GM19395 (cell line): ENCODE data around the gene UNCX.
"Not testable (repeated sequence)": the region's sequence is repeated elsewhere in the genome, so short reads cannot be mapped to it uniquely, and the experiment has no call there.

Experiments
- ATAC-seq: cut with Tn5 transposase; IDR thresholded peaks from one replicate; pipeline ENCODE4 v1.9.1; 2021; ENCODE audit warnings: mild to moderate bottlenecking, moderate library complexity; ENCODE audit not compliant: unreplicated experiment

Gene UNCX

DNA sequence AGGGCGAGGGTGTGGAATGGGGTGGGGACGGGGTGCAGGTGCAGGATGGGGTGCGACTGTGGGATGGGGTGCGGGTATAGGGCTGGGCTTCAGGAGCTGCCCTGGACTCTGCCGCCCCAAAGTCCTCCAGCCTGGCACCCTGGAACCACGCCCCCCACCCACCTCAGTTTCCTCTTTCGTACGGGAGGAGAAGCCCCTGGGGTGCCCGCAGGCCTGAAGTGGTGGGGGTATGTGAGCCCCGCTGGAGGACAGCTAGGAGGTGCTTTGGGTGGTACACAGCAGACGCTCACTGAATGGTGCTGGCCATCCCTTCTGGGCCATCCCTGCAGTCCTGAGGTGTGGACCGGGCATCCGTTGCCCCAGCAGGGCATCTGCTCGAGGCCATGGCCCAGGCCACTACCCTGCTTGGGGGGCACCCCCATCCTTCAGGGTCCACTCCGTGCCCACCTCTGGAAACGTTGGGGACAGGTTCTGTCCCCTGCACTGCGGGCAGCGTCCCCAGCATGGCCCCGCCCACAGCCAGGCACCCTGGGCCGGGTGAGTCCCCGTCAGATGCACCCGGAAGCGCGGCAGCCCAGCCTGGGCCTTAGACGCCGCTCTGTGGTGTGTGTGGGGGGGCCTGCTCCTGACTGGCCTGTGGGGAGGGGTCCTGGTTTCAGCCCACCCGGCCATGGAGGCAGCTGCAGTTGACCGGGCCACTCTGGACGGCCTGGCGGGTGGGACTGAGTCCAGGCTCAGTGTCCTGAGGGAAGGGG, 41.6 kb downstream of the UNCX start:
- ATAC-seq = no peak

DNA sequence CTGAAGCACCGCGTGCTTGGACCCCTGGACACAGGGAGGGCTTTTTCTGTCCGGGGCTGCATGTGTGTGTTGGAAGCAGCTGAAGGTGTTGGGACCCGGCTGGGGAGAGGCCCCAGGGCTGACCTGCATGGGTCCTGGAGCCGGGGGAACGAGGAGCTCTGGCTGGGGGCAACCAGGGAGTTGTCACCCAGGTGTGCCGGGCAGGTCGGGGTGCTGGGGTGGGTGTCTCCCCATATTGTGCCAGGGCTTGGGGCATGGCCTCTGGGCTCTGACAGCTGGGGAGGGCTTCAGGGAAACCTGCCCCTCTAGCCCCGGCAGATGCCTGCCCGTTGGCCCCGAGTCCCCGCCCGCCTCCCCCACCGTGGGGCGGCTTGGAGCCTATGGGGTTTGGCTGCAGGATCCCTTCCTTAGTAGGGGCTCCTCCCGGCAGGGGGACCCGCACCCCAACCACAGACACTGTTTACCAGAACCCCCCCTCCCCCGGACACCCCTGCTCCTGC, 42.3 kb downstream of the UNCX start:
- no peak for ATAC-seq

DNA sequence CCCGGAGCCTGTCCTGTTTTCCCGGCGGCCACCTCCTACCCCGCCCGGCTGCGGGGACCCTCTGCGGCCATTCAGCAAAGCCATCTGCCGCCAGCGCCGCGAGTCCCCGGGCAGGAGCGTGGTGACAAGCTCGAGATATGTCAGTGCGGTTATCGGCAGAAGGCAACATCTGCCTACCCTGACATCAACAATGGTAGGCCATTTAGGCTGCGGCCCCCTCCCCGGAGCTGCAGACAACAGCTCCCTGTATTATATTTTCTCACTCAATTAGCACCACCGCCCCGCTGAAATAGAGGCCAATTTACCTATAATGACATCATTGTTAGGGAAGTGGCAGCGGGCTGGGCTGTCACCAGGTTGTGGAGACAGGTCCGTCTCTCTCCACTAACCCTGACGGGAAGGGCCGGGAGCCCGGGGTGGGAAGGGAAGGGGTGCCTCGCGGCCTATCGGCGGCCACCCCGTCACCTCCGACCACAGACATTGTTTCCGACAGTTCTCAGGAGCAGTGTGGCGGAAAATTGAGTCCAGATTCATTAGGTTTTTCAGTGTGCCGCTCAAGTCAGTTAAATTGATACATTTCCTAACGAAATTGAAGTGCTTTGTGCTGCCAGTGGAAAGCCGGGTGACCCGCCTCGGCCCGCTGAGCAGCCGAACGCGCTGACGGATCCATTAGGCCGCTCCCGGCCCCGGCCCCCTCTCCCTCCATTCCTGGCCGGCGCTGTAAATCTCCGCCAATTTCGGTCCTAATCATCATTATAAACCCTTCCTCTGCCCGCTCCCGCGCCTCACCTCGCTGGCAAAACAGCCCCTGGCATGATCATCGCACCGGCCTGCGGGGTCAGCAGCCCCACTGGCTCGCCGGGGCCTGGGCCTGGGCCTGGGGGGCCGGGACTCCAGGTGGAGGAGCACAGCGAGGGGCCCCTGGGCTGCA, 43.0 kb downstream of the UNCX start:
- ATAC-seq = no peak

DNA sequence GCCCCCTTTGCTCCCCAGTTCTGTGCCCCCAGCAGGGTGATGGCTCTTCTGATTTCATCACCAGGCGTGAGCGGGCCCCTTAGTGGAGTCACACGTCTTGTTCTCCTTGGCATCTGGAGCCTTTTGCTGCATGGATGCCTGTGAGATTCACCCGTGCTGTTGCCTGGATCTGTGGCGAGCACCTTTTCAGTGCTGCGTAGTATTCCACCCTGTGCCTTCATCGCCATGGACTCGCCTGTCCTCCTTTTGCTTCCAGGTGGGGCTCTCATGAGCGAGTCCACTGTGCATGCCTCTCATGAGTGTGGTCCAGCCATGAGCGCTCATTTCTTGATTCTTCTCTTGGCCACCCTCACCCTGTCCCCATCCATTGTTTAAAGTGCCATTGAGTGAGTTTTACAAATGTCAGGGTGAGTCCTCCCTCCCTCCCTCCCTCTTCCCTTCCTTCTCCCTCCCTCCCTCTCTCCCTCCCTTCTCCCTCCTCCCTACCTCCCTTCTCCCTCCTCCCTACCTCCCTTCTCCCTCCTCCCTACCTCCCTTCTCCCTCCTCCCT, 44.0 kb downstream of the UNCX start:
- ATAC-seq = no peak

DNA sequence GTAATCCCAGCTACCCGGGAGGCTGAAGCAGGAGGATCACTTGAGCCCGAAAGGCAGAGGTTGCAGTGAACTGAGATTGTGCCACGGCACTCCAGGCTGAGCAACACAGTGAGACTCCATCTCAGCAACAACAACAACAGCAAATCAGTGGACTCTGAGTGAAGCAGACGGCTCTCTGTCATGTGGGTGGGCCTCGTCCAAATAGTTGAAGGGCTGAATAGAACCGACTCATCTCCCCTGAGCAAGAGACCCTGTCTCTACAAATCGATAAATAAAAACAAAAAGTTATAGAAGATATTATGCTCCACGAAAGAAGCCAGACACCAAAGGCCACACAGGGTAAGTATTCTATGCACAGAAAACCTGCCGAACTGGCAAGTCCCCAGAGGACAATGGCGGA, 45.9 kb downstream of the UNCX start:
- ATAC-seq = no peak

DNA sequence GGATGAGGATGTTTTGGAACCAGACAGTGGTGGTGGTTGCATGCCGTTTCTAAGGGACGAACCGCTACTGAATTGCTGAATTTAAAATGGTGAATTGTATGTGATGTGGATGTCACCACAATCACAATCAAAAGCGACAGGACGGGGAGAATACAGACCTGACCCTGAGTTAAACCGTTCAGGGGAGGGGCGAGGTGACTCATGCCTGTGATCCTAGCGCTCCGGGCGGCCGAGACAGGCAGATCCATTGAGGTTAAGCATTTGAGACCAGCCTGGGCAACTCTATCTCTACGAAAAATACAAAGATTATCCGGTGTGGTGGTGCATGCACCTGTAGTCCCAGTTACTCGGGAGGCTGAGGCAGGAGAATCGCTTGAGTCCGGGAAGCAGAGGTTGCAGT, 46.4 kb downstream of the UNCX start:
- no peak for ATAC-seq

DNA sequence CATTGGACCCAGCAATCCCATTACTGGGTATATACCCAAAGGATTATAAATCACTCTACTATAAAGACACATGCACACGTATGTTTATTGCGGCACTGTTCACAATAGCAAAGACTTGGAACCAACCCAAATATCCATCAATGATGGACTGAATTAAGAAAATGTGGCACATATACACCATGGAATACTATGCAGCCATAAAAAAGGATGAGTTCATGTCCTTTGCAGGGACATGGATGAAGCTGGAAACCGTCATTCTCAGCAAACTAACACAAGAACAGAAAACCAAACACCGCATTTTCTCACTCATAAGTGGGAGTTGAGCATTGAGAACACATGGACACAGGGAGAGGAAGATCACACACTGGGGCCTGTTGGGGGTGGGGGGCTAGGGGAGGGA, 47.2 kb downstream of the UNCX start:
- ATAC-seq = not testable (repeated sequence)

DNA sequence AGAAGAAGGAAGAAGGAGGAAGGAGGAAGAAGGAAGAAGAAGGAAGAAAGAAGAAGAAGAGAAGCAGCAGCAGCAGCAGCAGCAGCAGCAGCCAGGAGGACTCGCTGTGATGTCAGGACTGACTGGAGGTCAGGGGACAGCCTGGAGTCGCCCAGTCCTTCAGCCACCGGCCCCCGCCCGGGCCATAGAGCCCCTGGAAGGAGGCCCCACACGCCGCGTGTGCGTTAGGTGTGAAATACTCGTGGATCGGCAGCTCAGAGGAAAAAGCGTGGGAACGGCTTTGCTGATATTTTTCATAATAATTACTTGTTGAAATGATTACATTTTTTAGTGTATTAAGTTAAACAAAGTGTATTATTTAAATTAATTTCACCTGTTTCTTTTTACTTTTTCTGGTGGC, 48.4 kb downstream of the UNCX start:
- no peak for ATAC-seq

DNA sequence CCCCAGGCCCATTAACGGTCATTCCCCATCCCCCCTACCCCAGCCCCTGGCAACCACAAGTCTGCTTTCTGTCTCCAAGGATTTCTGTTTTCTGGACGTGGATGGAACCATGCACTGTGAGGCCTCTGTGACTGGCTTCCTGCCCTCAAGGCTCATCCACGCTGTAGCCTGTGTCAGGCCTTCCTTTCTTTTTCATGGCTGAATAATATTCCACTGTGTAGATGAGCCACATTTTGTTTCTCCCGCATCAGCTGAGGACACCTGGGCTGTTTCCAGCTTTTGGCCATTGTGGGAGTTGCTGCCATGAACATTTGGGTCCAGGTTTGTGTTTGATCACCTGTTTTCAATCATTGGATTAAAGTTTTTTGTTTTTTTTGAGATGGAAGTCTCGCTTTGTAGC, 50.0 kb downstream of the UNCX start:
- no peak for ATAC-seq

DNA sequence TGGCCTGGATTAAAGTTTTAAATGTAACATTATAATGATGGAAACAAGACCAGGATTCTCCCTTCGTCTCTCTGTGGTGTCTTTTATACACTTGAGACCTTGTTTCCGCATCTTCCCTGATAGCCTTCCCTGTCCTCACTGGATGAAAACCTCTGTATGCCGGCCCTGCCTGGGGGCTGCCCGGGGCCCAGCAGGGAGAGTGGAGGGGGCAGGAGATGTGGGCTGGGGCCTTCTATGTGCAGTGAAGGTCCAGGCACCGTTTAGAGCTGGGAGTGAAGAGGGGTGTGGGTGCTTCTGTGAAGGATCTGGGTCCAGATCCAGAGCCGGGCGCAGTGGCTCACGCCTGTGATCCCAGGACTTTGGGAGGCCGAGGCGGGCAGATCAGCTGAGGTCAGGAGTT, 50.7 kb downstream of the UNCX start:
- no peak for ATAC-seq

DNA sequence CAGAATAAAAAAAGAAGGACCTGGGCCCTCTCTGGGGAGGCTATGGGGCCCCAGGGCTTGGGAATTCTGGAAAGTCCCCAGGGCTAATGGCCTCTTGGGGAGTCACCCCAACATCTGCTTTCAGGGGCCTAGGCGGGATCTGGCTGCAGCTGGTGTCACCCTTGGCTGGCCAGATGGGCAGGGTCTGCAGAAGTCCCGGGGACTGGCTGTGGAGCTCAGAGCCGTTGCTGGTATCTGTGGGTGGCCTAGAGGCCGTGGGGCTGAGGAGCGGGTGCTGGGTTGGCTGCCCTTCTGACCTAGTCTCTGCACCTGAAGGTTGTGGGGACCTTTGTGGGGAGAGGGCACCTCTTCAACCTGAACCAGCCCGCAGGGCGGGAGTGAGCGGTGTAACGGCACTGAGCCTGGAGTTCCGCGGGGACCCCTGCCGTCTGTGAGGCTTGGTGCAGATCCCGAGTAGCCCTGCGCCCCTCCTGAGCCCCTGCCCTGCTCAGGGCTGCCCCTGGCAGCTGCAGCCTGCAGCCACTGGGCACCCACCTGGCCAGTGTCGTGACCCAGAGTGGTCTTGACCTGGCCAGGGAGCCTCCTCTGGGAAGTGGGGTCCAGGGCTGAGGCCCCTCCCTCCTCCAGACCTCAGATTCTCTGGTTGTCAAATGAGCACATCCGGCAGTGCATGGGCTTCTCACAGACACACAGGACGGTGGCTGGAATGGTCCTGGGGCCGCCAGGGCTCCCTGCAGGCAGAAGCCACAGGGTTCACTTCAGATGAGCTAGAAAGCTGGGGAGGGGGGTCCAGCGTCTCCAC, 51.5 kb downstream of the UNCX start:
- ATAC-seq = no peak

DNA sequence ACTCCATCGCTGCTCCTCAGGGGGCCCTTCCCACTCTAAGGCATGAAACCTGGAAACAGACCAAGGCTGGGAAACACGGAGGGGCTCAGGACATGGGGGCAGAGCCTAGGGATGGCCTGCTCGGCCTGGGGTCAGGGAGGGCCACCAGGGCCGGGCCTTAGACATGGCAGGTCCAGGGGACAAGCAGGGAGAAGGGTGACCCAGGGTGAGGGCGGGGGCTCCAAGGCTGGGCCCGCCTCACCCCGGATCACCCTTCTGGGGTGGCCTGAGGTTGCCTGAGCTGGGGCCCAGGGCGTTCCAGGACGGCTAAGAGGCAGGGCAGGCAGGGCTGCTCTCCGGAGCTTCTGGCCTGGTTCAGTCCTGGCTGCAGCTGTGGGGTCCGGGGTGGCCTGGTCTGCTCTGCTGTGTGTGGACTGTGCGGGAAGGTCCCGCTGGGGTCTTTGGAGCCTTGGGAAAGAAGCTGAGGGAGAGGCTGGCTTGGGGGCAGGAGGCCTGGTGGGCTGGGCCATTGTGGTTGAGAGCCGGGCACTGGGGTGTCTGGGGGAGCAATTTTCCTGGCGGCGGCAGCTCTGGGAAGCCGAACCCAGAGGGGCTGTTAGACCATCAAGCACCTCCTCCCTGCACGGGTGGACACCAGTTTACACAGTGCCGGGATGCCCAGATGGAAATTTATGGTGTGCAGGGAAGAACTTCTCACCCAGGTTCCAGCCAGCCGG, 52.2 kb downstream of the UNCX start:
- ATAC-seq = no peak

DNA sequence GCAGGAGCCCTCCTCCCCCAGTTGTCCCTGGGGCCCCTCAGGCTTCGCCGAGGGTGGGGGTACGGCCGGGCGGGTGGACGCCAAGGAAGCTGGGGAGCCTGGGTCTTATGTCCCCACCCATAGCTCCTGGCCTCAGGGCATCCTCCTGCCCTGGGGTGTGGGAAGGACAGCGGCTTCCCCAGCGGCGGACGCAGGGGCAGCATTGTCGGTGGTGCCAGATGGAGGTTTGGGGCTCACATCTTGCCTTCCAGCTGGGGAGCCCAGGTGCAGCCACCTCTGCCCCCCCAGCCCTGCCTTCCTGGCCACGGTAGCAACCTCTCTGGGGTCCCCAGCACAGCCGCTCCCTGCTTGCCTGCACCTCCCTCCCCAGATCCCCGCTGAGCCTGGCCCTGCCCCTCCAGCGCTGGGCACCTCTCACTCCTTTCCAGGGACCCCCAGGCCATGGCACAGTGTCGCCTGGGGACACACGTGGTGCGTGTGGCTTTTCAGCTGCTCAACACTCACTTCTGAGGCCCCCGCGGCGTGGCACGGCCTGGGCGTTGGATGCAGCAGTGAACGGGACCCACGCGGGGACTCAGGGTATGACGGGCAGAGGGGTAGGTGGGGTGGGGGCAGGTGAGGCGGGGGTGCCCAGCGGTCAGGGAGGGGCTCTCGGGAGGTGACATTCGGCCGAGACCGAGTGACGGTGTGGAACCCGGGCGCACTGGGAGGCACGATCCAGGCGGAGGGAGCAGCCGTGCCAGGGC, 53.1 kb downstream of the UNCX start:
- ATAC-seq = no peak
